ENCODE measurements around the gene ANKRD13B.
"Not testable (repeated sequence)": the region's sequence is repeated elsewhere in the genome, so short reads cannot be mapped to it uniquely, and the experiment has no call there.

ANKRD13B gene

DNA sequence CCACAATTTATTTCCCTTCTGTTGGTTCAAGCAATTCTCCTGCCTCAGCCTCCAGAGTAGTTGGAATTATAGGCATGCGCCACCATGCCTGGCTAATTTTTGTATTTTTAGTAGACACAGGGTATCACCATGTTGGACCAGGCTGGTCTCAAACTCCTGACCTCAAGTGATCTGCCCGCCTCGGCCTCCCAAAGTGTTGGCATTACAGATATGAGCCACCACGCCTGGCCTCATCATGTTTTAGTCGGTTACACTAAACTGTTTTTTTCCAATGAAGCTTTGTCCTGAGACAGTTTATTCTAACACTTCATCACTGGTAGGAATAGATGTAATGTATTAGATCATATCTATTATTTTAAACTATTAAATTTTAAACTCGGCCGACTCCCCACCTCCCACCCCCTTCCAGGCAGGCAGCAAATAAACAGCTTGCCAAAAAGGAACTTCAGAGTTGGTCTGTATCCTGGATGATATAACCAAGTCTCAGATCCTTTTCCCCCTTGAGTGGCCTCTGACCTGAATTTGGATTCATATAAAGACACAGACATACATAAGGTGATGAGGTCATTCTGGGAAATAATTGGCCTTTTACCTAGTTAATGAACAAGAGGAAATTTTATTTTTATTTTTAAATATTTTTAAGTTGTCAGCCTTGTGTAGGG is 48.2 kb downstream of the ANKRD13B start:
- DNase-seq (ENCODE audit: low read depth in 2 of 2, low spot score in 1 of 2): no peak

DNA sequence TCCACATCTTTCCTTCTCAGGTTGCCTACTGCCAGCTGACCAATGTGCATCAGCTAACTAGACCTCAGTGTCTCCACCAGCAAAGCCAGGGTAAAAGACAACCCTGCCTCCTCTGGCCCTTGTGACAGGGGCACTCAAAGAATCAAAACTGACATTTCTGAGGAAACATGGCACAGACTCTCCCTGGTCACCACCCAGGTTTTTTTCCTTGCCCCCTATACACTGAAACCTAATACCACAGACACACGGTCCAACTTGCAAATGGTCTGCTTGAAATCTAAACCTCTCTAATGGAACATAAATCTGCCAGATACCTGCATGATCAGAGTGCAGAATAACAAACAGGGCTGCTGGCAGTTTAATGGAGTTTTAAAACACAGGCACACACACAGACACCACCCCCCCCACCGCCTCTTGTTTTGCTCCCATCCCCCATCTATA is 49.3 kb downstream of the ANKRD13B start:
- no peak for DNase-seq (ENCODE audit: low read depth in 2 of 2, low spot score in 1 of 2)

DNA sequence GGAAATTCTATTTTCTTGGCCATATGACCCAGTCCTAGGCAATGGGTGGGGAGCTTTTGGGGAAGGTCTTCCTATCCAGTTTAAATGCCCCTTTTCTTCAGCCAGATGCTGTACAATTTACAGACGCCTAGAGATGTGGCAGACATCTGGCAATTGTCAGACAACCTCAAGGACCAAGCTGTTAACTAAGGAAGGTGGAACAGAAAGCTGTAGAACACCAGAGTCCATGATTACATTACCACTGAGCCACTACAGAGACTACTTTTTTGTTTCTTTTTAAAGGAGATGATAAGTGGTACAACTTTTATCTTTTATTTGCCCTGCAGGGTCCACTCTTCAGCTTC is 50.9 kb downstream of the ANKRD13B start:
- DNase-seq (ENCODE audit: low read depth in 2 of 2, low spot score in 1 of 2): no peak

DNA sequence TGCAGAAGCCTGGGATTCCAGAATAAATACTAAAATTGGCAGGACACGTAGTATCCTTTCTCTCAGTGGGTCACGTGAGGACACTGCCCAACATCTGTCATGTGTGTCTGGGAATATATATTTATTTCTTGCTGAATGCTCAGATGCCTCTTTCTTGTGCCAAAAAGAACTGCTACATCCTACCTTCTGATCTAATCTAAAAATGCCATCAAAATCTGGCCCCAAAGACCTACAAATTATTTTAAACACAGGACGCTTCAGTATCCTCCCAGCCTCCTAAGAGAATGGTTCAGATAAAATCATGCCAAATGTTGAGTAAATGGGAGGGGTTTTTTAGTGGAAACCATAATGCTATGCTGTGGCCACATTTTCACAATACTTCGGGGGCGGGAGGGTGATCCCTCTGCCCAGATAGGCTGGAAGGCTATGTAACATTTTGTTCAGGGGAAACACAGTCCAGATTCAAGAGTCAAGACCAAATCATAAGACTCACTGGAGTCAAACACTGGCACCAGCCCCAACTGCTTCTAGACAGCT is 52.7 kb downstream of the ANKRD13B start:
- no peak for DNase-seq (ENCODE audit: low read depth in 2 of 2, low spot score in 1 of 2)

DNA sequence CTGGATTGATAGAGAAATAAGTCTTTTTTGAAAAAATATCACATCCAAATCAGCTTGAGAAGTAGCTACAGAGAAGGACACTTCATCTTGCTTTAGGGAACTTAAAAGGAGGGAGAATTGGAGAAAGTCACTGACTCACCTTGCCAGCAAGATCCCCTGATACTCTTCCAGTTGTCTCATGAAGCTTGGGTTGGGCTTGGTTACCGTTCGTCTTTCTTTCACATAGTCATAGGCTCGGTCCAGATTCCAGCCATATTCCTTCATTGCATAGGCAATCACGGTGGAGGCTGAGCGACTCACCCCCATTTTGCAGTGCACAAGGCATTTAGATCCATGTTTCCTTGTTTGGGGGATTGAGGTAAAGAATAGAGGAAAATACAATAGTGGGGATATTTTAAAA is 55.1 kb downstream of the ANKRD13B start:
- no peak for DNase-seq (ENCODE audit: low read depth in 2 of 2, low spot score in 1 of 2)

DNA sequence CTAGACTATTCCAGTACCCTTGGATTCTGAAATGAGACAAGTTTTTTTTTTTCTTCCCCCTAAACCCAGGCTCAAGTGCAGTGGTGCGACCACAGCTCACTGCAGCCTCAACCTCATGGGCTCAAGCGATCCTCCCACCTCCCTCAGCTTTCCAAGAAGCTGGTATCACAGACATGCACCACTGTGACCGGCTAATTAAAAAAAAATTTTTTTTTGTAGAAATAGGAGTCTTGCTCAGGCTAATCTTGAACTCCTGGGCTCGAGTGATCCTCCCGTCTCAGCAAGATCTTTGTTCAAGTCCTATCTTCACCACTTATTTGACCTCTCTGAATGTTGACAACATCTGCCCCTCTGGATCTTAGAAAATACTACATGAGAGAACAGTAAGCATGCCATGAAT is 56.4 kb downstream of the ANKRD13B start:
- DNase-seq (ENCODE audit: low read depth in 2 of 2, low spot score in 1 of 2): no peak

DNA sequence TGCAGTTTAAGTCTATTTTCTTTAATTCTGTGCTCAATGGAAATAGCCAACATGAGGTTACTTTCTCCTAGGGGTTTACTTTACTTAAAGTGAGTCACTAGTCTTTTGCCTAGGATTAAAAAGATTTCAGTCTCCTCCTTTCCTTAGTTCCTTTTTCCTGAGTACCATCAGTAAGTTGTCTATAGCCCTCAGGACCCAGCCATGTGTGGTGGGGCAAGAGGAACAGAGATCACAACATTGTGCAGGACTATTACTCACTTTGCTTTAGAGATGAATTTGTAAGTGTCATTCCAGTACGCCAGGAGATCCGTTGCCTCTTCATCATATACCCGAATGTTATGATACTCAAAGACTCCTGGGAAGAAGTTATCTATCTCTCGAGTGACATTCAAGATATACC is 57.5 kb downstream of the ANKRD13B start:
- no peak for DNase-seq (ENCODE audit: low read depth in 2 of 2, low spot score in 1 of 2)

DNA sequence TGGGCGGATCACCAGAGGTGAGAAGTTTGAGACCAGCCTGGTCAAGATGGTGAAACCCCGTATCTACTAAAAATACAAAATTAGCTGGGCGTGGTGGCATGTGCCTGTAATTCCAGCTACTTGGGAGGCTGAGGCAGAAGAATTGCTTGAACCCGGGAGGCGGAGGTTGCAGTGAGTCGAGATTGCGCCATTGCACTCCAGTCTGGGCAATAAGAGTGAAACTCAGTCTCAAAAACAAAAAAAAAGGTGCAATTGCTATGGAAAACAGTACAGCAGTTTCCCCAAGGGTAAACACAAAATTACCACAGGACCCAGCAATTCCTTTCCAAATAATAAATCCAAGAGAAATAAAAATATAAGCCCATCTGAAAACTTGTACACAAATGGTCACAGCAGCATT is 59.0 kb downstream of the ANKRD13B start:
- DNase-seq (ENCODE audit: low read depth in 2 of 2, low spot score in 1 of 2): not testable (repeated sequence)

DNA sequence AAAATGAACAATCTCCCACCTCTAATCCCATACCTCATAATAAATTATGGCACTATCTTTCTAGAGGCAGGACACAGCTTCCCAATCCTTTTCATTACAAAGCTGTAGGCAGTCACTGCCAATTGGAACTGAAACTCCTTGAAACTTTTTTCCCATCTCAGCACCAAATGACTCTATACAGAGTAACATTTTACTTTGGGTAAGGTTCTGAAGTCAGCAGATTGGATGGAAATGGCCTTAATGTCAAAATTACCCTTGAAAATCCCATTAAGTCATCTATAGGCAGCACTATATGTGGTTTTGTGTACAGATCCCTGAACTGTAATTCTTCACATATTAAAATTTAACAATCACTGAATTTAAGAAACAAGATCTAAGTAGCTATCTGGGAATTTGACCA is 60.0 kb downstream of the ANKRD13B start:
- no peak for DNase-seq (ENCODE audit: low read depth in 2 of 2, low spot score in 1 of 2)

DNA sequence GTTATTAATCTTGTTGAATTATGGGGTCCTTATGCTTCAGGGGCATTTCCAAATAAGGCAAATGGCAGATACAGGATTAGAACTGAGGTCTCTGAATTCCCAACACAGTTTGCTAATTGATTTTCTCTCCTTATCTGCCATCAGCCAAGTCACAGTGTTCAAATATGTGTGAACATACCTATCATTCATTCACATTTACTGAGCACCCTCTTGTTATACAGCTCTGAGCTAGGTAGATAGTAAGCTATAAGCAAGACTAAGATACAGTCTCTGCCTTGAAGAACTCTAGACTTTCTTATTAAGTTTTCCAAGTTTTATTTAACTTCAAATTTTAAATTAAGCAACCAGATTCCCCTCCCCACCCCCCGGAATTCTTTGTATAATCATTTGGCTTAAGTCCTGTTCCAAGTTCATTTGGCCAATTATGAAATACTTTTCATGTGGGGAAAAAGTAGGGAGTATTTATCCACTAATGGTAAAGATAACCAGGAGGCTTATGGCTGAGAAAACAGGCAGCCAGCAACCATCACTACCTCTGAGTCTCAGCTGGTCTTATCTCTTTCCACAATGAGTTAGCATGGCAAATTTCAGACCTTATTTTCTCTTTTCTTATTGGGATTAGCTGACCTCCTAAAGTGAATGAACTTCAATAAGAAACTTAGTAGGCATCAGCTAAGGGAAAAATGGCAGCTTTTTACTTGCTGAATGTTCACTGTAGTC is 61.2 kb downstream of the ANKRD13B start:
- DNase-seq (ENCODE audit: low read depth in 2 of 2, low spot score in 1 of 2): no peak

DNA sequence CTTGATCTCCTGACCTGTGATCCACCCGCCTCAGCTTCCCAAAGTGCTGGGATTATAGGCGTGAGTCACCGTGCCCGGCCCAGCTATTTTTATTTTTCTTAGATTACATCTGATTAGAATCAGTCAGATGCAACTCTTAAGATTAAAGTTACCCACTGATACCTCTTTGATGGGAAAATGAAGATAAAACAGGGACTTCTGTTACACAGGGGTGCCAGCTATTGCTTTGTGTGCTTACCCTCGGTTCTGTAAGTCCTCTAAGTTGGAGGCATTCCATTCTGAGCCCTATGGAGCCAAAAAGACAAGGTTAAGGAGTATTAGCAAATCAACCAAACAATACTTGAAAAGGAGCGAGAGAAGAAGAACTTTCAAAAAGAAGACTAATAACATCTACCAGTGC is 62.4 kb downstream of the ANKRD13B start:
- no peak for DNase-seq (ENCODE audit: low read depth in 2 of 2, low spot score in 1 of 2)

DNA sequence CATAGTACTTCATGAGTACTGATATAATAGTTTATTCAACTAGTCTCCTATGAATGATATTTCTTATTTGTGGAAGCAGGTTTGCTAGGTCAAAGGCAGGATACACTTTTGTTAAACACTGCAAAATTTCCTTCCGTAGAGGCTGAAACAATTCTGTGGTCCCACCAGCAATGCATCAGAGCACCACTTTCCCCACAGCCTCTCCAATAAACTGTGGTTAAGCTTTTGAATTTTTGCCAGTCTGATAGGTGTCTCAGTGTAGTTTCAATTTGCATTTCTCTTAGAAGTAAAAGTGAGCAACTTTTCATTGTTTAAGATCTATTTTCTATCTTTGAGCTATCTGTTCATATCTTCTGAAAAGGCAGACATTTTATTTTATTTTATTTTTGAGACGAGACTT is 66.2 kb downstream of the ANKRD13B start:
- DNase-seq (ENCODE audit: low read depth in 2 of 2, low spot score in 1 of 2): no peak

DNA sequence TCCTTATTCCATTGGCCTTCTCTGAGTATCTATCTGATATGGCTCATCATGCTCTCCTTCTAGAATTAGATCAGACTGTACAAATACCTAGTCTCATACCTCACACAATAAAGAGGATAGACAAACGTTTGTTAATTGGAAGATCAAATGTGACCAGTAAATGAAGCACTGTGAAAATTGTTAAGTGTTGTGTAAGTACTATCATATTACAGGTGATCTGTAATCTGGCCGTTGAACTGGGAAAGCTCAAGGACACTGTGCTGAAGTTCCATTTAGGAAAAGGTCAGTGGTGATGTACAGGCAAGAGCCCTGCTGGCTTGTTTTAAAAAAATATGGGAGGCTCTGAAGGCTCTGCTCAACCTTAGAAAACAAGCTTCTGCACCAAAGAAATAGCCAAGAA is 68.3 kb downstream of the ANKRD13B start:
- DNase-seq (ENCODE audit: low read depth in 2 of 2, low spot score in 1 of 2): no peak

DNA sequence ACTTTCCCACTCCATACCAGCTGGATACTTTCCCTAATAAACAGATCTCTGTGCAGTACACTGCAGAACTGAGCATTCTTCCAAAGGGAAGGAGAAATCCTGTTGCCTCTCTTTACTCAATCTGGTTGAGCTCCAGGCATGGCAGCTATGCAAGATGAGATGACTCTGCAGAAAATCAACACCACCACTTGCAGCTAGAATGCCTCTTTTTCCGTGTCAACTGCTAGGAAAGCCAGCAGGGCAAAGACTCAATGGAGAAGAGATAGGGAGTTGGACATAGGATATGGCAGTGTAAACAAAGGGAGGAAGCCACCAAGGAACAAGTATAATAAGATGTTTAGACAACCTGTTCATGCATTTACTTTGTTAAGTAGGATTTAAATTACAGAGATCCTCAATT is 70.2 kb downstream of the ANKRD13B start:
- no peak for DNase-seq (ENCODE audit: low read depth in 2 of 2, low spot score in 1 of 2)
